ENCODE data around the gene ZDHHC14. TPM values are rescaled to one million over a fixed set of nuclear protein-coding genes. Genes with fewer than 3 reads are reported as not detected.

Gene ZDHHC14
- total and polyA plus RNA-seq, 2 of the 8 experiments (the other 6 are each of a cell fraction or from before 2014, with no cell fraction given) = 2.9 to 5.3 TPM

- Histone ChIP-seq H3K27ac (ENCODE audit: low read depth, low read length) (no peak overlapping the region), H3K4me1 (replicated peaks in 1 of 4; ENCODE audit: control insufficient read depth in 3 of 4, insufficient read depth in 4 of 4, low read length in 3 of 4) (peaks cover 0 to 6% (median 0%) of the 10 kb centered on the region in 4 experiments; a peak in 1 of 7 replicates), H2BK15ac (ENCODE audit: low read length) (no peak overlapping the region), H3K23me2 (ENCODE audit: low read depth, low read length) (peaks cover 6% of the 10 kb centered on the region; the same call in 1 of the 2 replicates), H2BK5ac (ENCODE audit: low read depth, low read length) (no peak overlapping the region), H3K18ac (ENCODE audit: extremely low read depth, low read length) (no peak overlapping the region), H4K91ac (replicated peaks; ENCODE audit: insufficient read length, low read length) (no peak overlapping the region), H4K8ac (ENCODE audit: extremely low read depth, insufficient read depth, low read length) (no peak overlapping the region), H3K27me3 (replicated peaks in 1 of 4; ENCODE audit: control insufficient read depth in 3 of 4, extremely low read depth in 1 of 4, insufficient read depth in 3 of 4, low read length in 3 of 4) (no peaks in the 10 kb centered on the region), H3K23ac (ENCODE audit: insufficient read length) (no peak overlapping the region), H3K79me1 (ENCODE audit: low read depth, low read length) (no peaks in the 10 kb centered on the region; the same call in 1 of the 2 replicates), H3K4me3 (ENCODE audit: extremely low read depth in 1 of 4, insufficient read depth in 2 of 4, low read depth in 3 of 4, low read length in 4 of 4) (no peak overlapping the region), H2AK5ac (ENCODE audit: low read depth, low read length) (no peak overlapping the region), H3K36me3 (ENCODE audit: control insufficient read depth in 2 of 4, insufficient read depth in 4 of 4, low read length in 3 of 4) (no peaks in the 10 kb centered on the region; a peak in 1 of 8 replicates), H2BK12ac (ENCODE audit: low read depth, low read length) (no peak overlapping the region), H4K20me1 (replicated peaks in 1 of 2; ENCODE audit: control insufficient read depth in 1 of 2, insufficient read depth in 2 of 2, low read length in 2 of 2) (peaks cover 0 to 6% of the 10 kb centered on the region in 2 experiments), H3K9me3 (ENCODE audit: insufficient read depth in 2 of 2, low read depth in 1 of 2, low read length in 1 of 2) (no peaks in the 10 kb centered on the region; a peak in 2 of 4 replicates), H4K5ac (ENCODE audit: insufficient read length, low read depth, low read length) (no peak overlapping the region), H3K9ac (replicated peaks in 1 of 4; ENCODE audit: extremely low read depth in 1 of 4, low read depth in 3 of 4, low read length in 3 of 4) (no peak overlapping the region), H2BK120ac (replicated peaks; ENCODE audit: low read depth, low read length) (no peak overlapping the region), H3K79me2 (ENCODE audit: control insufficient read depth in 1 of 2, insufficient read depth in 2 of 2, low read length in 2 of 2) (no peaks in the 10 kb centered on the region), H2AFZ (ENCODE audit: low read length) (no peak overlapping the region), H3K14ac (ENCODE audit: insufficient read length) (no peak overlapping the region), H2BK20ac (ENCODE audit: low read length) (no peak overlapping the region), H3K4ac (replicated peaks; ENCODE audit: insufficient read length, low read depth, low read length) (no peak overlapping the region), H3K56ac (replicated peaks; ENCODE audit: insufficient read length, low read depth, low read length) (no peak overlapping the region), H3K4me2 (ENCODE audit: insufficient read depth in 1 of 2, low read depth in 2 of 2, low read length in 2 of 2) (no peak overlapping the region)
- WGBS, 2 experiments (ENCODE audit: extremely low coverage in 1 of 2, insufficient coverage in 1 of 2, insufficient read length in 1 of 2, insufficient replicate concordance in 2 of 2, low coverage in 1 of 2, low lambda C conversion rate in 2 of 2, missing lambda C conversion rate in 1 of 2) = 92% methylated on average over 10 of the region's 10 CpGs; no CpG with 5 or more reads in 1 of the 2 experiments
- FAIRE-seq (no peak), DNase-seq (ENCODE audit: low read depth in 1 of 2, low spot score in 2 of 2) (no peak)
- ChIA-PET POLR2A (ENCODE audit: partially characterized antibody) (interaction anchor here (1.2 kb wide), 1 partner anchor 9 kb away, joined by 4 read pairs; no protein-coding TSS in a partner anchor), CTCF (ENCODE audit: partially characterized antibody) (interaction anchor here (0.6 to 2.0 kb wide), 6 partner anchors 8 to 186 kb away, joined by 3 to 10 read pairs (median 4); no protein-coding TSS in a partner anchor)
- no peak for TF ChIP-seq GTF2F1 (IDR thresholded peaks at IDR 0.05; ENCODE audit: borderline replicate concordance, low read depth, low read length)
These were observed 244.8 kb downstream of the ZDHHC14 start for GRCh38 chr6:157625764-157626163.
